Nephron (organoid): ENCODE results near the gene CYP1B1.

ENCODE experiments used
- H3K27ac Mint-ChIP-seq, 3 experiments: 2 replicates each; pipeline ENCODE4 v1.8.0; 2020; ENCODE audit warnings: mixed read lengths in 3 of 3, mild to moderate bottlenecking in 2 of 3, moderate library complexity in 1 of 3
- H3K27me3 Mint-ChIP-seq: 2 replicates; pipeline ENCODE4 v1.8.0; 2021; ENCODE audit warnings: low read depth, mild to moderate bottlenecking, moderate library complexity, mixed read lengths
- H3K36me3 Mint-ChIP-seq: 2 replicates; pipeline ENCODE4 v1.8.0; 2020; ENCODE audit warnings: low read depth, mixed read lengths
- H3K4me1 Mint-ChIP-seq: 2 replicates; pipeline ENCODE4 v1.8.0; 2020; ENCODE audit warnings: mixed read lengths
- H3K4me3 Mint-ChIP-seq, 3 experiments: 2 replicates each; pipeline ENCODE4 v1.8.0; 2020; ENCODE audit warnings: mild to moderate bottlenecking in 3 of 3, mixed read lengths in 3 of 3, moderate library complexity in 2 of 3
- H3K9me3 Mint-ChIP-seq: 2 replicates; pipeline ENCODE4 v1.8.0; 2020; ENCODE audit warnings: mixed read lengths
- TF ChIP-seq, protein P1 (sequence below), 3 experiments: fragments of 200-600 bp; sonication (generic); IDR thresholded peaks; one replicate each; pipeline ENCODE4 v1.5.0; 2021; ENCODE audit warnings: antibody characterized with exemption in 3 of 3; ENCODE audit not compliant: unreplicated experiment in 3 of 3

Gene CYP1B1

DNA sequence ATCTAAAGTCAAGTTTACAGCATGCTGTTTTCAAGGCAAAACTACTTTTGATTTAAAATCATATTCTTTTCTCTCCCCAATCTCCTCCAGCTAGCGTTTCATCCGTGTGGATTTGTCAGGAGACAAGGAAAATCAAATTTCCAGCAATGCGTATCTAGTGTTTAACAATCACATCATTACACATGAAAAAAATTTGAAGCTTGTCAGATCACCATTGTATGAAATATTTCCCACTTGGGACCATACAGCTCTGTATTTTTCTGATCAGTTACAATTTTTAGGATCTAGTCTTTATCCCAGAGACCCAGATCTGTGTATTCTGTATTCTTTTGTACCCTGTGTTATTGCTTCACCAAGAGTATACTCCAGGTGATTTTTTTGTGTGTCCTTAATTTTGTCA, 28.6 kb upstream of the CYP1B1 start:
- Mint-ChIP-seq H3K4me1 (peaks cover 57% of the 10 kb centered on the region), H3K36me3 (peaks cover 7% of the 10 kb centered on the region), H3K4me3 (no peak overlapping the region), H3K9me3 (peaks cover 9% of the 10 kb centered on the region), H3K27ac (peak overlapping the region; percentile 96 to 99 (median 97)), H3K27me3 (no peaks in the 10 kb centered on the region)
- TF ChIP-seq, protein P1, sequence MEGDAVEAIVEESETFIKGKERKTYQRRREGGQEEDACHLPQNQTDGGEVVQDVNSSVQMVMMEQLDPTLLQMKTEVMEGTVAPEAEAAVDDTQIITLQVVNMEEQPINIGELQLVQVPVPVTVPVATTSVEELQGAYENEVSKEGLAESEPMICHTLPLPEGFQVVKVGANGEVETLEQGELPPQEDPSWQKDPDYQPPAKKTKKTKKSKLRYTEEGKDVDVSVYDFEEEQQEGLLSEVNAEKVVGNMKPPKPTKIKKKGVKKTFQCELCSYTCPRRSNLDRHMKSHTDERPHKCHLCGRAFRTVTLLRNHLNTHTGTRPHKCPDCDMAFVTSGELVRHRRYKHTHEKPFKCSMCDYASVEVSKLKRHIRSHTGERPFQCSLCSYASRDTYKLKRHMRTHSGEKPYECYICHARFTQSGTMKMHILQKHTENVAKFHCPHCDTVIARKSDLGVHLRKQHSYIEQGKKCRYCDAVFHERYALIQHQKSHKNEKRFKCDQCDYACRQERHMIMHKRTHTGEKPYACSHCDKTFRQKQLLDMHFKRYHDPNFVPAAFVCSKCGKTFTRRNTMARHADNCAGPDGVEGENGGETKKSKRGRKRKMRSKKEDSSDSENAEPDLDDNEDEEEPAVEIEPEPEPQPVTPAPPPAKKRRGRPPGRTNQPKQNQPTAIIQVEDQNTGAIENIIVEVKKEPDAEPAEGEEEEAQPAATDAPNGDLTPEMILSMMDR (IDR thresholded peaks at IDR 0.05; ENCODE audit: unreplicated experiment in 3 of 3) = no peak

DNA sequence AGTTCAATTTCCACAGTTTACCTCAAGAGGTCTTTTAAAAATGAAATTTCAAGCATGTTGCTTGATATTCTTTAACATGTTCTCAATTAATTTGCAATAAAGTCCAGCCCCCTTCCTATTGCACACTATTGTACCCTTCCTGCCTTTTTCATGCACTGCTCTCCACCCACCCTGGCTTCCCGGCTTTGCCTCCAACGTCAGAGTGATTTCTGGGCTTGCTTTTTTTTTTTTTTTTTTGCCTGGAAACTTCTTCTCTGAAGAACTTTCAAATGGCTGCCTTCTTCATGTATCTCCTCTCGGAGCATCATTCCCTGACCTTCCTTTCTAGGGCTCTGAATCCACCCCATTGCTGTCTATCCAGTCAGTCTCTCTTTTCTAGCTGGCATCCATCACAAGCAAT, 24.4 kb upstream of the CYP1B1 start:
- H3K27ac Mint-ChIP-seq = peak overlapping the region; percentile 93 to 95 (median 95)
- peaks cover 57% of the 10 kb centered on the region for H3K4me1 Mint-ChIP-seq
- no peak overlapping the region for H3K4me3 Mint-ChIP-seq
- peaks cover 10% of the 10 kb centered on the region for H3K9me3 Mint-ChIP-seq
- TF ChIP-seq, protein P1 (IDR thresholded peaks at IDR 0.05; ENCODE audit: unreplicated experiment in 3 of 3) = no peak
- H3K27me3 Mint-ChIP-seq = no peaks in the 10 kb centered on the region
- H3K36me3 Mint-ChIP-seq = peaks cover 7% of the 10 kb centered on the region

DNA sequence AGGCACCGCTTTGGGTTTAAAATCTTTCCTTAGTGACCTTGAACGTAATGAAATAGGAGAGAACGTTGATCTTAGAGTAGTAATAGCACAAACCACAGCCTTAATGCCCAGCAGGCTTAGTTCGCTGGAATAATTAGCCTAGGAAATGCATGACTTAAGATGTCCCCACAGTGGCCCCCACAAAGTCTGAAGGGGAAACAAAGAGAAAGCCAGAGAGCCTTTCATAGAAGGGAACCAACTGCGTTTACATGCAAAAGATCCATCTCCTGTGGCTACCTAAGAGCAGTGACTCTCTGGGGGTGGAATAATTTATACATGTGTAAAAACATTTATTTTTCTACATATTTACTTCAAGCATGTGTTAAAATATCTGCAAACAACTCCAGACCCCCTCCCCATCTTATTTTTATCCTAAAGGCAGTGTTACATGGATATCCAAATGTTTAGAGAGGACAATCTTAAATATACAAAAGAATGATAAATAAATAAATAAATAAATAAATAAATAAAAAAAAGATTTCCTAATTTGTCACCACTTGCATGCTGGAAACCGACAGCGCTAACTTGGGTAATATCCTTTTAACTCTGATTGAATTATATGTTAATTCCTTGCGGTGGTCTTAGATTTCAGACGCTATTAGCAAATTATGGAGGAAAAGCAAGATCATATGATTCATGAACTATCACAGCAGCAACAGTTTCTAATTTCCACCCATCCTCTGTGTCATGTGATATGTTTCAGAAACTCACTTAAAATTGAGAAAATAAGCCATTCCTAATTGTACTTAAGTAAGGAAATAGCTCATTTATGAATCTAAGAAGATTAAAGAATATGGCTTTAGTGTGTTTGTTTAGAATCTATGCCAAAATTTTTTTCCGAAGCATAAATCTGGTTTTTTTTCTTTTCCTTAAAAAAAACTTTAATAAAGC, 23.4 kb upstream of the CYP1B1 start:
- no peaks in the 10 kb centered on the region for H3K27me3 Mint-ChIP-seq
- H3K27ac Mint-ChIP-seq = peak overlapping the region; percentile 93 to 95 (median 95)
- peaks cover 3% of the 10 kb centered on the region for H3K36me3 Mint-ChIP-seq
- peaks cover 10% of the 10 kb centered on the region for H3K9me3 Mint-ChIP-seq
- H3K4me3 Mint-ChIP-seq = peak overlapping the region; percentile 46 to 59 (median 55)
- TF ChIP-seq, protein P1 (IDR thresholded peaks at IDR 0.05; ENCODE audit: unreplicated experiment in 3 of 3) = no peak
- peaks cover 55% of the 10 kb centered on the region for H3K4me1 Mint-ChIP-seq

DNA sequence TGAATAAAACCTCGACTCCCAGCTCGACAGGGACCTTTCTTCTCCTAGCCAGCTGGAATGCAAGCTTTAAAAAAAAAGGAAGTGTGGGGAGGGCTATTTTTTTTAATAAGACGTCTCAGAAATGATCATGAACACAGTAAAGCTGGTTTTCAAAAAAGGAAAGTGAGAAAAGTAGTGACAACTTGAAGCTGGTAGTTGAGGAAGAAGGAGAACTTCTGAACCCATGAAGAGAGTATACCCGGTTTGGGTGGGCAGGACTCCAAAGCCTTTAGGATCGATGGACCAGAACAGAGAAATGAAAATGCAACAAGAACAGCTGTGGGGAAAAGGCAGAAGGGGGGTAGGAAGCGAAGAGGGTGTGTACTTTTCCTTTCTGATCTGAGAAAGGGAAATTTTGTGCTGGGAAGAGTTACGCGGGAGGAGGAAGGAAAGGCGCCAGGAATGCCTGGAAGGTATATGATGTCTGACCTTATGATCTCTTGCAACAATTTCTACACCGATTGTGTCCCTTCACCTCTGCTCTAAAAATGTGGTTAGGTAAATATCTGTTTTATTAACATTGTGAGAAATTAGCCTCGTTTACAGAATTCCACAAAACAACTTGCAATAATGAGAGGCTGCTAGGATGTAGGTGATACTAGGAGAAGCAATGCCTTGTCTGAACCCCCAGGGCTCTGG, 22.6 kb upstream of the CYP1B1 start:
- Mint-ChIP-seq H3K27ac (peak overlapping the region; percentile 93 to 95 (median 95)), H3K4me1 (peaks cover 59% of the 10 kb centered on the region), H3K27me3 (no peaks in the 10 kb centered on the region), H3K36me3 (peaks cover 3% of the 10 kb centered on the region), H3K4me3 (peak overlapping the region; percentile 46 to 59 (median 55)), H3K9me3 (peaks cover 7% of the 10 kb centered on the region)
- TF ChIP-seq, protein P1 (IDR thresholded peaks at IDR 0.05; ENCODE audit: unreplicated experiment in 3 of 3) = no peak

DNA sequence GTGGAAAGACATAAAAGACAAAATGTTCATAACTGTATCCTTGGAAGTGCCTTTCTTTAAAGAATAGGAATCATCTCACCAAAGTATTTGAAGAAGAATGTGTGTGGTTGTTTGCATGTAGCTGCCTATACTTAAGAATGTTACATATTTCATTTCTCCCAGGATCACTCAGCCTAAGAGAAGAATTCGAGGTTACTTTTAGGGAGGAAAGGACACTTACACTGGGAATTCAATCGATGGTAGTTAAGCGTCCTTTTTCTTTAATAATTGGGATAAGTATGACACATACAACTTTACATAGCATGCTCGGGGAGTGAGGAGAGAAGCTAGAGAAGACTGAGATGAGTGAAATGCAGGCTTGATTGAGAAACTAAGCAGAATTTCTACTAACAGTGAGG, 22.0 kb upstream of the CYP1B1 start:
- Mint-ChIP-seq H3K27me3 (no peaks in the 10 kb centered on the region), H3K4me1 (peaks cover 64% of the 10 kb centered on the region), H3K9me3 (peaks cover 3% of the 10 kb centered on the region), H3K27ac (peak overlapping the region; percentile 93 to 95 (median 95)), H3K4me3 (peak overlapping the region; percentile 46 to 59 (median 55)), H3K36me3 (no peaks in the 10 kb centered on the region)
- TF ChIP-seq, protein P1 (IDR thresholded peaks at IDR 0.05; ENCODE audit: unreplicated experiment in 3 of 3) = no peak
